ENCODE results near the gene IFI27L1.

The IFI27L1 gene

GRCh38 chr14:94113908-94114588 is 32.9 kb downstream of the IFI27L1 start:
- FAIRE-seq (no peak), DNase-seq (ENCODE audit: low spot score) (no peak)

DNA sequence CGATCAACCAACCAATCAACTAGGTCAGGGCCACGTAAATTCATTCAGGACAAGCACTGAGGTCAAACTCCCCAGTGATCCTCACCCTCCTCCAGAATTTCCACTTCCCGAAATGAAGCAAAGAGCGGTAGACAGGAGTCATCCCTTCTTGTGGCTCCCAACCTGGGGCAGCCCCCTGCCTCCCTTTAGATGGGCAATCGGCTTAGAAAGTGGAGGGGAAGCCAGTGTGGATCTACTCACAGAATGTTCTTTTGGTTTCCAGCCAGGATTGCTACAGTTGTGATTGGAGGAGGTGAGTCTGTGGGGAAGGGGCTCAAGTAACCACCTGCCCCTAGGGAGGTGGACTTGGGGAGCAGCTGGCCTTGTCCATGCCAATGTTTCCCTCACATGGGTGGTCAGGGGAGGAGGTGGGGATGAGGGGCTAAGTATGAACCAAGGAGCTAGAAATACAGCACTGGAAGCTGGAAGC is 33.5 kb downstream of the IFI27L1 start:
- FAIRE-seq (no peak), DNase-seq (ENCODE audit: low spot score) (no peak)

GRCh38 chr14:94115058-94115591 is 34.0 kb downstream of the IFI27L1 start:
- DNase-seq (ENCODE audit: low spot score) (no peak), FAIRE-seq (no peak)

DNA sequence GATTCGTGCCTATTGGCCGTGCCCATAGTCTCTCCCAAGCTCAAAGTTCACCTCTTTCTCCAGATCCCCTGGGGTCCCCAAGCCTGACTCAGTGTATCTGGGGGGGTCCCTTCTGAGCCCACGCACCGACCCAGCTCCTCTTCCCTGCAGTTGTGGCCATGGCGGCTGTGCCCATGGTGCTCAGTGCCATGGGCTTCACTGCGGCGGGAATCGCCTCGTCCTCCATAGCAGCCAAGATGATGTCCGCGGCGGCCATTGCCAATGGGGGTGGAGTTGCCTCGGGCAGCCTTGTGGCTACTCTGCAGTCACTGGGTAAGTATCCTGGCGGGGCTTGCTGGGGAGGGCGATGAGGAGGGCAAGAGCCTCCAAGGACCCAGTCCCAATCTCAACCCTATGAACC is 34.5 kb downstream of the IFI27L1 start:
- DNase-seq (ENCODE audit: low spot score) (no peak), FAIRE-seq (no peak)

- DNase-seq (ENCODE audit: low spot score) (no peak), FAIRE-seq (no peak)
These were observed 35.6 kb downstream of the IFI27L1 start for GRCh38 chr14:94116701-94117100.

DNA sequence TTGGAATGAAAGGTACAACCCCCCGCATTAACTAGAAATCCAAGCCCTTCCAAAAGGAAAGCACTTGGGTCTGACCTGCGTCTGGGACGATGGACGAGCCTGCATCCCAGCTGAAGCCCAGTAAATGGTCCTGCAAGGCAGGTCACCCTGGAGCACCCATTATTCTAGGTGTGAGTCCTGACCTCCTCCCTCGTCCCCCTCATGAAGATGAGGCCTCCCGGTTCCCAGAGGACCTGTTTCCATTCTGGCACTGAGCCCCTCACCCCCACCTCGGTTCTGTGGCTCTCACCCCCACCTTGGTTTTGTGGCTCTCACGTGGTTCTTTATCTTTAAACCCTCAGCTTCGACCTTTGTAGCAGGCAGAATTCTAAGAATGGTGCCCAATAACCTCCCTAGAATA is 36.7 kb downstream of the IFI27L1 start:
- FAIRE-seq: no peak
- DNase-seq (ENCODE audit: low spot score): no peak

DNA sequence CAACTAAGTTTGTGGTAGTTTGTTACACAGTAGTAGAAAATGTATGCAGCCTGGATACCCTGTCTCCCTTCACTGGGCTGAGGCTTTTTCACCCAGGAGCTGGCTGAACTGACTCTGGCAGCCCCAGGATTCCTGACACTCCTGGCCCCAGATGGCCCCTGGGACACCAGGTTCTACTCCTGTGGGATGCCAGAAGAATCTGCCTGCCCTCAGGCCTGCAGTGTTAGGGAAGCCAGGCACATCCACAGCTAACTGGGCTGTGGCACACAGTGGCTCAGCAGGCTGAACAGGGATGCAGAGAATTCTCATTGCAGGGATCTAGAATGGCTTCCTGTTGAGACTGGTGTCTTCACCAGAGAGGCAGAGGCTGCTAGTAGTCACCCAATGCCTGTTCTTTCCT is 38.0 kb downstream of the IFI27L1 start:
- no peak for FAIRE-seq
- DNase-seq (ENCODE audit: low spot score): no peak

DNA sequence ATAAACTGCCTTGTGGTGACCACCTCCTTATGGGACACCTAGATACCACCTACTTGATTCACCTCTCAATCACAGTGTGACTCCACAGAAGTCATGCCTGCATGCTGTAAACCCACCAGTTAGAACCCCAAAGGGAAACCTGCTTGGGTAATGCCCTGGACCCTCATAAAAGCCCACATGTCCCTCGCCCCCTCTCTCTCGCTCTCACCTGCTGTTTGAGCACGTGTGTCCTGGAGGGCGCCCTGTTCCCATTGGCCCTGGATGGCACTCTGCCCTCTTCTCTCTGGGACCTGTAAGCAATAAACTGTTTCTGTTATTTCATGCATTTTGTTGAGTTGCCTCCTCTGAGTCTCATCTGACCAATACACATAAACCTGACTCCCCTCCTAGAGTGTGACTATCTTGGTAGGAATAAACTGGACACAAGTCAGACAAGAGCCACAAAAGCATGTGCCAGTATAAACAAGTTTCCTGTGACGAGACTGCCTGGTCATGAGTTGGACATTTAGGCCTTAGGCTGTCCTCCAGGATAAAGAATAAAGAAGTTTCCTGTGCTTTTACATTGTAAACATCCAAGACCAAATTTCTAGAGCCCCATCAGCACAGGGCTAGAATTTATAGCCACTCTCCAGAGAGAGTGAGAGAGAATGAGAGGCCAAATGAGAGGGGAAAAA is 39.7 kb downstream of the IFI27L1 start:
- no peak for FAIRE-seq
- DNase-seq (ENCODE audit: low spot score): no peak

DNA sequence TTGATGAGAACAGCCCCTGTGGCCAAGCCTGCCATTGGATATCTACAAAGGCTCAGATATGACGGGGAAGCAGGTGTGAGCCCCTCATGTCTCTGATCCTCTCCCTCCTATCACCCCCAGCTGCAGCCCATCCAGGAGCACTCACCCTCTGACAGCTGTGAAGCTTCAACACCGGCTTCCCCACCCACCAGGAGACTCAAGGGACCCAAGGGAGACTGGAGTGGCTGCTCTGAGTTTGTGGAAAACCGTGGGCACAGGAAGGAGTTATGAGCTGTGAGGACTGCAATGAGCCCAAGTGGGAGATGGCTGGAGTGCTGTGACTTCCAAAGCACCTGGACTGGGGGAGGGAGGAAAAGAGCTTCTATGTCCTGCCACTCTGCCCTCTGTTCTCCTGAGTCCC is 40.4 kb downstream of the IFI27L1 start:
- DNase-seq (ENCODE audit: low spot score) (no peak), FAIRE-seq (no peak)

DNA sequence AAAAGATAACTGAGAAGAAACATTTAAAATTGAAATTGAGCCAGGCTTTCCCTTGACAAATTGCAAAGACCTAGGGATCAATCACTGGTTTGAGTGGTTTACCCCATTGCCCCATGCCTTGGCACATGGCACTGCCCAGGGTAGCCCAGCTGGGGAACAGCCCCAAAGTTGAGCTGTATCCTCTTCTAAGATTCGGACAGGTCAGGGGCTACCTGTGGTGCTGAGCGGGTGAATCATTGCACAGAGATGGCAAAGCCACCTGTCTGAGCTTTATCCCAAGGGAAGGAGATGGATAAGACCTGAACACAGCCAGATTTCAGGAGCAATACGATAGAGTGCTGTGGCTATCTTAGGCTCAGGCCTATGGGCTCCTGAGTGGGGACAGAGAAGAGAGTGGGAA is 41.3 kb downstream of the IFI27L1 start:
- no peak for FAIRE-seq
- no peak for DNase-seq (ENCODE audit: low spot score)

DNA sequence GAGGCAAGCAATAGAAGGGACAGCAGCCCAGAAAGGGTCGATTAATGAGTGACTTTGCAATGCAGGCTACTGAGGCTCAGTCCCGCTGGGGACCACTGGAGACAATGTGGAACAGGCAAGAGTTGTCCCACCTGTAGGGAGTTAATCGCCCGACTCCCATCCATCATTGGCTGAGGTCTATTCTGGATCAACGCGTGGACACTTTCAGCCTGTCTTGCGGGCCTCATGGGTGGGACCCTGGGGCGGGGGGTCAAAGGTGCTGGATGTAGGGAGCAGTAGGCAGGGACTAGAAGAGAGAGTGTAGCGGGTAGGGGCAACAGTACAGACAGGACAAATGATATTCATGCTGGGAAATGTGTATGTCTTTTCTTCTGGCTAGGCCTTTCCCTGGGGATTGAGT is 42.2 kb downstream of the IFI27L1 start:
- DNase-seq (ENCODE audit: low spot score): no peak
- no peak for FAIRE-seq

- no peak for DNase-seq (ENCODE audit: low spot score)
- no peak for FAIRE-seq
These were observed 42.8 kb downstream of the IFI27L1 start for GRCh38 chr14:94123868-94124267.

DNA sequence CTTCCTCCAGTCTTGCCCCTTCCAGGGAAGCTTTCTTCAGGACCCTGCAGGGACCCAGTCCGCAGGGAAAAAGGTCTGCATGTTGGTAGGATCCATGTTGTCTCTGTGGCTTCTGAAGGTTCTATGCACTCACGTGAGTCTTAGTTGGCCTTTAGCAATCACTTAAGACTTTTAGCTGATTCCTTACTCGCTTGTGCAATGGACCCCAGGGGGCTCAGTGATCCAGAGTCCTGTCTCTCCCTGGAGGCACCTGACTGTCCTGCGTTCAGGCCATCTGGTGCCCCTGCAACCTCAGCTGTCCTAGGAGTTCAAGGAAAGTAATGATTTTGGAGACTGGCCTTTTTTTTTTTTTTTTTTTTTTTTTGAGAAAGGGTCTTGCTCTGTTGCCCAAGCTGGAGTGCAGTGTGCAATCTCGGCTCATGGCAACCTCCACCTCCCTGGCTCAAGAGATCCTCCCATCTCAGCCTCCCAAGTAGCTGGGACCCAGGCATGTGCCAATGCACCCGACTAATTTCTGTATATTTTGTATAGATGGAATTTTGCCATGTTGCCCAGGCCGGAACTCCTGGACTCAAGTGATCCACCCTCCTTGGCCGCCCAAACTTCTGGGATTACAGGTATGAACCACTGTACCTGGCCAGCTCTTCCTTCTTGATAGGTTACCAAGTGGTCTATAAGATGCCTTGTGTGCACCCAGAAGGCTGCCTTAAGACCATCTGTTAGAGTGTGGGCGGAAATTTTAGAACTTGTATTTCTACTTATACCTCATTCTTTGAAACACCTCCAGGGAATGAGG is 43.7 kb downstream of the IFI27L1 start:
- DNase-seq (ENCODE audit: low spot score): no peak
- no peak for FAIRE-seq

- no peak for FAIRE-seq
- no peak for DNase-seq (ENCODE audit: low spot score)
These were observed 44.7 kb downstream of the IFI27L1 start for GRCh38 chr14:94125659-94126418.

DNA sequence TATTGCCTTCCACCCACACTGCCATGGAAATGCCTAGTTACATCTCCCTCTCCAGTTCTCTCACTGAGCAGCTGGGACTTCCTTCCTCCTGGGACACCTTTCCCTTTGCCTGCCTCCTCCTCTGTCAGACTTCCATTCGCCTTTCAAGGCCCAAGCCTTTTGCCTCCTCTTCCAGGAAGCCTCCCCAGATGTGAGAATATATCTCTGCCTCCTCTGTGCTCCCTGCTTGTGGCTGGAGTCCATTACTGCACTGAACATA is 45.2 kb downstream of the IFI27L1 start:
- DNase-seq (ENCODE audit: low spot score) (no peak), FAIRE-seq (no peak)

DNA sequence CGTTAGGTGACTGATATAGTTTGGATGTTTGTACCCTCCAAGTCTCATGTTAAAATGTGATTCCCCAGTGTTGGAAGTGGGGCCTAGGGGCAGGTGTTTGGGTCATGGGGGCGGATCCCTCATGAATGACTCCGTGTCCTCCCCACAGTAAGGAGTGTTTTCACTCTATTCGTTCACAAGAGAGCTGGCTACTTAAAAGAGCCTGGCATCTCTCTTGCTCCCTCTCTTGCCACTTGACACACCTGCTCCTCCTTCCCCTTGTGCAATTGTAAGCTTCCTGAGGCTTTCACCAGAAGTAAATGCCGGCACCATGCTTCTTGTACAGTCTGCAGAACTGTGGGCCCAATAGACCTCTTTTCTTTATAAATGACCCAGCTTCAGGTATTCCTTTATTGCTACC is 45.7 kb downstream of the IFI27L1 start:
- DNase-seq (ENCODE audit: low spot score) (no peak), FAIRE-seq (no peak)

DNA sequence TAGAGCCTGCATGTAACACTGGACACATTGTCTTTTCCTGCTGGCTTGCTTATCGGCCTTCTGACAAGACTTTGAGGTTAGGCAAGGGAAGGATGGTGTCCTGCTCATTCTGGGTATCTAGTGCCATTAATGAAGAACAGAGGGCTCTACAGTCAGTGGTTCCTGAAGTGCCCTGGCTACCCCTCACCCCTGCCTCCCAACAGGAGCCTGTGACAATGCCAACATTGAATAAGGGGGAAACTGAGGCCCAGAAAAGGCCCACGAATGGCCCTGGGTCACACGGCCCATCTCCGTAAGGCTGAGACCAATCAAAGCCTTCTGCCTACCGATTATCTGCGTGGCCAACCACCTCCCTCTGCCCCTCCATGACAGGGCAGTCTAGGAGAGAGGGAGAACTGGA is 46.2 kb downstream of the IFI27L1 start:
- DNase-seq (ENCODE audit: low spot score) (no peak), FAIRE-seq (no peak)

GRCh38 chr14:94128216-94128839 is 47.2 kb downstream of the IFI27L1 start:
- no peak for FAIRE-seq
- no peak for DNase-seq (ENCODE audit: low spot score)

- DNase-seq (ENCODE audit: low spot score) (peak; percentile 88), FAIRE-seq (no peak)
These were observed 48.1 kb downstream of the IFI27L1 start, which contains the start of gene IFI27L2 for GRCh38 chr14:94129111-94129757. Gene IFI27L2, minus strand, starts transcription at chr14:94129604. Its CDS starts 40 bp downstream, at chr14:94129564.

DNA sequence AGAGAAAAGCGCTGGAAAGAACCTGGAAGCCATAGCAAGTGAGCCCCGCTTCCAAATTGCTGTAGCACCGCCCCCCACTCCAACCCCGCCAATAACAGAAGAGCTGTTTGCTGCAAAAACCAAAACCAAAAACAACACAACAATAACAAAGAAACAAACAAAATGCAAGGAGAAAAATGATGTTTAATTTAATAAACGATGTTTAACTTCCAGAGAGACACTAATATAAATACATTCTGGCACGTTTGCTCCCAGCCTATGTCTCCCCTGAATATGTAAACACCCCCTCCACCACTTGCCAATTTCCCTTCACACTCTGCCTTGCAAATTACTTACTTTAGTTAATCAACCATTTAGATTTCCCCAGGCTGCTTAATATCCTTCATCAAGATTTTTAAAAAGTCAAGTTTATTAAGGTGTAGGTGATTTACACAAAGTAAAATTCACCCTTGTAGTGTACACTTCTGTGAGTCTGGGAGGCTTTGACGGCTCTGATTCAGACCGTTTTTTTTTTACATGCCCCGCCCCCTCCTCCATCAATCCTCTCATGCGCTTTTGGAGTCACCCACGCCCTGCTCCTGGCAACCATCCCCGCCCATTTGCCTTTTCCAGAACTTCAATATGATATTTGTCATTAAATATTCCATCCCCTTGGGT is 48.8 kb downstream of the IFI27L1 start:
- no peak for FAIRE-seq
- peak; percentile 47 for DNase-seq (ENCODE audit: low spot score)
